ENCODE measurements around the gene LRCH2. TPM values are rescaled to one million over a fixed set of nuclear protein-coding genes. Genes with fewer than 3 reads are reported as not detected.

Gene LRCH2
- total RNA-seq, 2 experiments from 2014 or later: not detected

GRCh38 chrX:115142057-115142456 lies 91.8 kb downstream of the LRCH2 start:
- ChIA-PET POLR2A (no interaction called here), CTCF (no interaction called here)
- Mint-ChIP-seq H3K36me3 (ENCODE audit: low read depth) (no peaks in the 10 kb centered on the region), H3K4me1 (no peaks in the 10 kb centered on the region), H3K4me3 (no peak overlapping the region), H3K27ac (no peak overlapping the region), H3K9me3 (ENCODE audit: low read depth) (no peaks in the 10 kb centered on the region), H3K27me3 (no peaks in the 10 kb centered on the region)
- intact Hi-C loops (cut with DNase I, micrococcal nuclease): no loop called here
- ATAC-seq (no peak), DNase-seq (no peak)

GRCh38 chrX:115138040-115138439 lies 95.9 kb downstream of the LRCH2 start:
- POLR2A ChIA-PET: no interaction called here
- H3K36me3 Mint-ChIP-seq (ENCODE audit: low read depth): no peaks in the 10 kb centered on the region
- H3K27me3 Mint-ChIP-seq: no peaks in the 10 kb centered on the region
- H3K27ac Mint-ChIP-seq: no peak overlapping the region
- intact Hi-C loops (cut with DNase I, micrococcal nuclease): no loop called here
- no peak overlapping the region for H3K4me3 Mint-ChIP-seq
- DNase-seq (no peak), ATAC-seq (no peak)
- no peaks in the 10 kb centered on the region for H3K9me3 Mint-ChIP-seq (ENCODE audit: low read depth)
- no peaks in the 10 kb centered on the region for H3K4me1 Mint-ChIP-seq
- CTCF ChIA-PET: no interaction called here

- ATAC-seq: no peak
- CTCF ChIA-PET: no interaction called here
- H3K27ac Mint-ChIP-seq: no peak overlapping the region
Observed at GRCh38 chrX:115134382-115134781, 99.5 kb downstream of the LRCH2 start.

GRCh38 chrX:115112411-115112810 lies 121.5 kb downstream of the LRCH2 start:
- ATAC-seq: no peak
- intact Hi-C loops (cut with DNase I, micrococcal nuclease): no loop called here
- H3K27me3 Mint-ChIP-seq: no peaks in the 10 kb centered on the region
- H3K9me3 Mint-ChIP-seq (ENCODE audit: low read depth): peaks cover 4% of the 10 kb centered on the region
- ChIA-PET CTCF (no interaction called here), POLR2A (no interaction called here)
- H3K4me3 Mint-ChIP-seq: no peak overlapping the region
- H3K36me3 Mint-ChIP-seq (ENCODE audit: low read depth): no peaks in the 10 kb centered on the region
- H3K27ac Mint-ChIP-seq: no peak overlapping the region
- no peak for DNase-seq
- no peaks in the 10 kb centered on the region for H3K4me1 Mint-ChIP-seq

More at GRCh38 chrX:115134382-115134781, 99.5 kb downstream of the LRCH2 start:
- POLR2A ChIA-PET: no interaction called here
- Mint-ChIP-seq H3K9me3 (ENCODE audit: low read depth) (no peaks in the 10 kb centered on the region), H3K36me3 (ENCODE audit: low read depth) (no peaks in the 10 kb centered on the region), H3K27me3 (no peaks in the 10 kb centered on the region), H3K4me3 (no peak overlapping the region), H3K4me1 (no peaks in the 10 kb centered on the region)
- DNase-seq: no peak
- intact Hi-C loops (cut with DNase I, micrococcal nuclease): no loop called here

DNA sequence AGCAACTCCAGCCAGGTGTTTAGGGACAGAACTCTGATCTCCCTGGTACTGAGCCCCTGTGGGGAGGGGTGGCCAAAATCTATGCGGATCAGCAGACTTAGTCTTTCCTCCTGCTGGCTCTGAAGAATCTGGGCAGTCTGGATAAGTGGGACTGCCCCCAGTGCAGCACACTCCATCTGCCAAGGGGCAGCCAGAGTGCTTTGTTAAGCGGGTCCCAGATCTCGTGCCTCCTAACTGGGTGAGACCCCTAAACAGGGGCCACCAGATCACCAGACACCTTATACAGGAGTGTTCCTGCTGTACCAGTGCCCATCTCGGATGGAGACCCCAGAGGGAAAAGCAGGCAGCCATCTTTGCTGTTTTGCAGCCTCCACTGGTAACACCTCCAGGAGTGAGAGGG lies 135.0 kb downstream of the LRCH2 start:
- H3K27me3 Mint-ChIP-seq: no peaks in the 10 kb centered on the region
- H3K4me3 Mint-ChIP-seq: no peak overlapping the region
- H3K4me1 Mint-ChIP-seq: no peaks in the 10 kb centered on the region
- peaks cover 10% of the 10 kb centered on the region for H3K9me3 Mint-ChIP-seq (ENCODE audit: low read depth)
- no peaks in the 10 kb centered on the region for H3K36me3 Mint-ChIP-seq (ENCODE audit: low read depth)
- intact Hi-C loops (cut with DNase I, micrococcal nuclease): no loop called here
- DNase-seq: no peak
- CTCF ChIA-PET: no interaction called here
- POLR2A ChIA-PET: no interaction called here
- no peak overlapping the region for H3K27ac Mint-ChIP-seq
- ATAC-seq: no peak

GRCh38 chrX:115093191-115093590 lies 140.7 kb downstream of the LRCH2 start:
- H3K4me1 Mint-ChIP-seq: no peaks in the 10 kb centered on the region
- DNase-seq (no peak), ATAC-seq (no peak)
- H3K4me3 Mint-ChIP-seq: no peak overlapping the region
- H3K9me3 Mint-ChIP-seq (ENCODE audit: low read depth): no peaks in the 10 kb centered on the region
- H3K36me3 Mint-ChIP-seq (ENCODE audit: low read depth): no peaks in the 10 kb centered on the region
- intact Hi-C loops (cut with DNase I, micrococcal nuclease): no loop called here
- H3K27ac Mint-ChIP-seq: no peak overlapping the region
- CTCF ChIA-PET: no interaction called here
- POLR2A ChIA-PET: no interaction called here
- H3K27me3 Mint-ChIP-seq: no peaks in the 10 kb centered on the region

- POLR2A ChIA-PET: no interaction called here
- Mint-ChIP-seq H3K27me3 (no peaks in the 10 kb centered on the region), H3K9me3 (ENCODE audit: low read depth) (peaks cover 1% of the 10 kb centered on the region), H3K27ac (no peak overlapping the region), H3K4me1 (no peaks in the 10 kb centered on the region), H3K4me3 (no peak overlapping the region), H3K36me3 (ENCODE audit: low read depth) (no peaks in the 10 kb centered on the region)
- CTCF ChIA-PET: no interaction called here
- intact Hi-C loops (cut with DNase I, micrococcal nuclease): no loop called here
- DNase-seq (no peak), ATAC-seq (no peak)
Observed at GRCh38 chrX:115089419-115089818, 144.5 kb downstream of the LRCH2 start.

GRCh38 chrX:115068896-115069295 lies 165.0 kb downstream of the LRCH2 start:
- intact Hi-C loops (cut with DNase I, micrococcal nuclease): no loop called here

DNA sequence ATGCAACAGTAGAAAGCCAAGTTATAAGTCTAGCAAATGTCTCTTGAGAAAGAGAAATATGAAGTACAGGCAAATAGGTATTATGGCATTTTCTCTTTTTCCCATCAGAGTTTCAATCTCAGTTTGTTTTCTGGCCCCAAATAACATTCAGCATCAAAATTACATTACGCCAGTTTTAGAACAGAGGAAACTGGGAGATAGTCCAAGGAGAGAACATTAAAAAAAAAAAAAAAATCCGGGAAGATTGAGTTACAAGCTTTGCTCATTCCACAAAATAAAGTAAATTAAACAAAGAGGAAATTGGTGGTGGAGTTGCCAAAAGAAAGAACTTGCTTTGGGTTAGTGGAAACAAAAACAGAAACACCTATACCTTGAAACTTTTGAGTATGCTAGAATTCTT lies 166.1 kb downstream of the LRCH2 start:
- ChIA-PET POLR2A (no interaction called here), CTCF (interaction anchor here (0.7 kb wide), 1 partner anchor 1603 kb away, joined by 3 read pairs; no protein-coding TSS in a partner anchor)
- no peak overlapping the region for H3K4me3 Mint-ChIP-seq
- no peaks in the 10 kb centered on the region for H3K36me3 Mint-ChIP-seq (ENCODE audit: low read depth)
- intact Hi-C loops (cut with DNase I, micrococcal nuclease): no loop called here
- H3K27ac Mint-ChIP-seq: no peak overlapping the region
- no peaks in the 10 kb centered on the region for H3K4me1 Mint-ChIP-seq
- peaks cover 6% of the 10 kb centered on the region for H3K9me3 Mint-ChIP-seq (ENCODE audit: low read depth)
- H3K27me3 Mint-ChIP-seq: no peaks in the 10 kb centered on the region
- DNase-seq: no peak
- ATAC-seq: no peak

More at GRCh38 chrX:115068896-115069295, 165.0 kb downstream of the LRCH2 start:
- no peak overlapping the region for H3K4me3 Mint-ChIP-seq
- DNase-seq (no peak), ATAC-seq (no peak)
- peaks cover 6% of the 10 kb centered on the region for H3K9me3 Mint-ChIP-seq (ENCODE audit: low read depth)
- POLR2A ChIA-PET: no interaction called here
- no peaks in the 10 kb centered on the region for H3K36me3 Mint-ChIP-seq (ENCODE audit: low read depth)
- no peak overlapping the region for H3K27ac Mint-ChIP-seq
- no peaks in the 10 kb centered on the region for H3K4me1 Mint-ChIP-seq
- CTCF ChIA-PET: no interaction called here
- H3K27me3 Mint-ChIP-seq: no peaks in the 10 kb centered on the region

DNA sequence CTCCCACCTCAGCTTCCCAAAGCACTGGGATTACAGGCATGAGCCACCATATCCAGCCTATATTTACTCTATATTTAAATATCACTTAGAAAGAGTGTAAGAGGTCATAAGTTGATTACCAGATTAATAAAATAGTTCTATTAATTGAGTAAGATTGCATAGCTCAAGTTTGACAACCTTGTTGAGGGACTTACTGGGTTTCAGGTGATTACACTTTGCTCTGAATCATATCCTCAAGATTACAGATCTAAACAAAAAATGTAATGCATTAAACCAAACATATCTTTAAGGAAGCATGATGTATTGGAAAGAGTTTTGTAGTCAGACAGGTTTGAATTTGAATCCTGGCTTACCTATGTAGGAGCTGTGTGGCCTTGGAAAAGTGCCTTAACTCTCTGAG lies 168.6 kb downstream of the LRCH2 start:
- intact Hi-C loops (cut with DNase I, micrococcal nuclease): no loop called here
- DNase-seq: no peak
- no peak overlapping the region for H3K4me3 Mint-ChIP-seq
- CTCF ChIA-PET: no interaction called here
- H3K27me3 Mint-ChIP-seq: no peaks in the 10 kb centered on the region
- H3K27ac Mint-ChIP-seq: no peak overlapping the region
- H3K9me3 Mint-ChIP-seq (ENCODE audit: low read depth): peaks cover 2% of the 10 kb centered on the region
- no peaks in the 10 kb centered on the region for H3K36me3 Mint-ChIP-seq (ENCODE audit: low read depth)
- POLR2A ChIA-PET: no interaction called here
- no peaks in the 10 kb centered on the region for H3K4me1 Mint-ChIP-seq
- no peak for ATAC-seq

Other genes starting within 250 kb of the LRCH2 start
- not detected for gene IL13RA2, start 216.5 kb downstream of the LRCH2 start, total RNA-seq
- not detected for gene RBMXL3, start 44.7 kb downstream of the LRCH2 start, total RNA-seq
- gene LUZP4, start 55.6 kb upstream of the LRCH2 start, total RNA-seq: not detected

Data from activated CD4-positive, alpha-beta T cell treated with anti-CD3 and anti-CD28 coated beads for 36 hours (primary cell).